PC-9 (cell line): ENCODE measurements around the gene PHF21B. TPM values are rescaled to one million over a fixed set of nuclear protein-coding genes. Genes with fewer than 3 reads are reported as not detected.

ENCODE experiments used
- BruUV-seq: library from RNA; stranded (reverse); fragments of 400-500 nt; replicated peaks from 2 replicates; lab custom pipeline; 2021; lab: Mats Ljungman, UMichigan
- CTCF ChIA-PET: fragments of 300-600 bp; sonication (Branson Sonifier 250); formaldehyde crosslinking; loops from one replicate; lab custom pipeline; 2022; ENCODE audit warnings: antibody characterized with exemption; lab: Charles Lee
- POLR2A ChIA-PET: fragments of 300-600 bp; sonication (Branson Sonifier 250); formaldehyde crosslinking; loops from one replicate; lab custom pipeline; 2022; ENCODE audit warnings: antibody characterized with exemption; ENCODE audit not compliant: unreplicated experiment; lab: Charles Lee
- DNase-seq, 2 experiments: peaks; one replicate each; pipeline versions ENCODE4 v3.0.0 to v3.0.0-alpha.2; 2015 to 2022; ENCODE audit warnings: mixed read lengths in 1 of 2
- H2AFZ ChIP-seq: fragments of 200-600 bp; sonication (generic); 2 replicates; pipeline ENCODE4 v1.8.1; 2017; ENCODE audit warnings: antibody characterized with exemption
- H3F3A ChIP-seq: fragments of 200-600 bp; sonication (generic); 2 replicates; pipeline ENCODE4 v1.8.1; 2017; ENCODE audit warnings: antibody characterized with exemption, mild to moderate bottlenecking, low read depth; ENCODE audit not compliant: insufficient read depth
- H3K27ac ChIP-seq: fragments of 200-600 bp; sonication (generic); 2 replicates; pipeline ENCODE4 v1.6.1; 2016; ENCODE audit warnings: mixed run types
- H3K27me3 ChIP-seq: fragments of 200-600 bp; sonication (generic); 2 replicates; pipeline ENCODE4 v1.6.1; 2016; ENCODE audit warnings: low read depth, mixed run types; ENCODE audit not compliant: insufficient read depth
- H3K36me3 ChIP-seq: fragments of 200-600 bp; sonication (generic); 2 replicates; pipeline ENCODE4 v1.6.1; 2016; ENCODE audit warnings: low read depth, mixed run types
- H3K4me1 ChIP-seq: fragments of 200-600 bp; sonication (generic); replicated peaks from 2 replicates; pipeline ENCODE4 v1.6.1; 2016; ENCODE audit warnings: mixed run types; ENCODE audit not compliant: insufficient read depth
- H3K4me2 ChIP-seq: fragments of 200-600 bp; sonication (generic); 2 replicates; pipeline ENCODE4 v1.6.1; 2017; ENCODE audit warnings: mixed run types
- H3K4me3 ChIP-seq: fragments of 200-600 bp; sonication (generic); 2 replicates; pipeline ENCODE4 v1.6.1; 2016; ENCODE audit warnings: mixed run types
- H3K79me2 ChIP-seq: fragments of 200-600 bp; sonication (generic); 2 replicates; pipeline ENCODE4 v1.6.1; 2017; ENCODE audit warnings: low read depth, mixed run types
- H3K9me2 ChIP-seq: fragments of 200-600 bp; sonication (generic); 2 replicates; pipeline ENCODE4 v1.8.1; 2017; ENCODE audit warnings: mild to moderate bottlenecking; ENCODE audit not compliant: insufficient read depth
- H3K9me3 ChIP-seq: fragments of 200-600 bp; sonication (generic); 2 replicates; pipeline ENCODE4 v1.8.1; 2016; ENCODE audit warnings: low read depth; ENCODE audit not compliant: insufficient read depth
- H4K20me1 ChIP-seq: fragments of 200-600 bp; sonication (generic); 2 replicates; pipeline ENCODE4 v1.8.1; 2017; ENCODE audit not compliant: insufficient read depth
- EZH2 ChIP-seq: fragments of 200-600 bp; sonication (generic); IDR thresholded peaks from 2 replicates; pipeline ENCODE4 v1.8.0; 2017; ENCODE audit warnings: antibody characterized with exemption, low read depth
- intact Hi-C: fragments of 100-400 bp; cut with micrococcal nuclease; formaldehyde crosslinking; loops from one replicate; pipeline ENCODE4 v1.10.0; 2022; ENCODE audit not compliant: unreplicated experiment
- total RNA-seq: library from RNA; stranded (reverse); gene quantifications from 2 replicates; pipeline ENCODE4 v1.2.3, GENCODE V29; 2021
- TF ChIP-seq, protein P1 (sequence below): fragments of 200-600 bp; sonication (generic); conservative IDR thresholded peaks from 2 replicates; pipeline ENCODE4 v1.6.1; 2017; ENCODE audit warnings: mixed run types, antibody characterized with exemption, mild to moderate bottlenecking, moderate library complexity

The PHF21B gene
- total RNA-seq, 1 experiment from 2014 or later: not detected

DNA sequence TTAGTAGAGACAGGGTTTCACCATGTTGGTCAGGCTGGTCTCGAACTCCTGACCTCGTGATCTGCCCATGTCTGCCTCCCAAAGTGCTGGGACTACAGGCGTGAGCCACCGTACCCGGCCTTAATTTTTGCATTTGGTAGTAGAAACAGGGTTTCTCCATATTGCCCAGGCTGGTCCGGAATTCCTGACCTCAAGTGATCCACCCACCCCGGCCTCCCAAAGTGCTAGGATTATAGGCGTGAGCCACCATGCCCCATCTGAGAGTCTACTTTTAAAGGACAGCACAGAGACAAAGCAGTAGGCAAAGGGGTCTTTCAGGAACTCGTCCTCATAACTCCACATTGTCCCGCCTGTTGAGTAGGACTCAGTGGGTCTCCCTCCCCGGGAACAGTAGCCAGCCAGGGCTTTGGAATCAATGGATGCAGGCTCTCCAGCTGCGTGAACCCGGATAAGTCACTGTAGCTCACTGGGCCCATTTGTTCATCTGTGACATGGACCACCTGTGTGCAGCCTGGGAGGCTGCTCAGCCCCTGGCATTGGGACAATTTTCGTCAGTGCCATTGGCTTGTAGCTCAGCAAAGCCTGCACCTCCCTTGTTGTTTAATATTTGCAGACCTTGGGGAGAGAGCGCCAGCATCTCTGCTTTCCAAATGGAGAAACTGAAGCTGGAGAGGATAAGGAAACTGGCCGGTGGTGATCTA is 171.3 kb downstream of the PHF21B start:
- Histone ChIP-seq H3K27me3 (no peaks in the 10 kb centered on the region), H3K4me1 (no peaks in the 10 kb centered on the region), H2AFZ (no peak overlapping the region), H4K20me1 (no peaks in the 10 kb centered on the region), H3K27ac (no peak overlapping the region), H3K9me2 (no peaks in the 10 kb centered on the region), H3K4me3 (no peak overlapping the region), H3K36me3 (peaks cover 20% of the 10 kb centered on the region), H3K4me2 (no peak overlapping the region), H3F3A (no peaks in the 10 kb centered on the region), H3K9me3 (peaks cover 8% of the 10 kb centered on the region), H3K79me2 (no peaks in the 10 kb centered on the region)
- ChIA-PET CTCF (no interaction called here), POLR2A (no interaction called here)
- no peak for DNase-seq
- TF ChIP-seq, protein P1, sequence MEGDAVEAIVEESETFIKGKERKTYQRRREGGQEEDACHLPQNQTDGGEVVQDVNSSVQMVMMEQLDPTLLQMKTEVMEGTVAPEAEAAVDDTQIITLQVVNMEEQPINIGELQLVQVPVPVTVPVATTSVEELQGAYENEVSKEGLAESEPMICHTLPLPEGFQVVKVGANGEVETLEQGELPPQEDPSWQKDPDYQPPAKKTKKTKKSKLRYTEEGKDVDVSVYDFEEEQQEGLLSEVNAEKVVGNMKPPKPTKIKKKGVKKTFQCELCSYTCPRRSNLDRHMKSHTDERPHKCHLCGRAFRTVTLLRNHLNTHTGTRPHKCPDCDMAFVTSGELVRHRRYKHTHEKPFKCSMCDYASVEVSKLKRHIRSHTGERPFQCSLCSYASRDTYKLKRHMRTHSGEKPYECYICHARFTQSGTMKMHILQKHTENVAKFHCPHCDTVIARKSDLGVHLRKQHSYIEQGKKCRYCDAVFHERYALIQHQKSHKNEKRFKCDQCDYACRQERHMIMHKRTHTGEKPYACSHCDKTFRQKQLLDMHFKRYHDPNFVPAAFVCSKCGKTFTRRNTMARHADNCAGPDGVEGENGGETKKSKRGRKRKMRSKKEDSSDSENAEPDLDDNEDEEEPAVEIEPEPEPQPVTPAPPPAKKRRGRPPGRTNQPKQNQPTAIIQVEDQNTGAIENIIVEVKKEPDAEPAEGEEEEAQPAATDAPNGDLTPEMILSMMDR: no peak
- no peak for TF ChIP-seq EZH2
- intact Hi-C loops: no loop called here
- no TSS peak for BruUV-seq

DNA sequence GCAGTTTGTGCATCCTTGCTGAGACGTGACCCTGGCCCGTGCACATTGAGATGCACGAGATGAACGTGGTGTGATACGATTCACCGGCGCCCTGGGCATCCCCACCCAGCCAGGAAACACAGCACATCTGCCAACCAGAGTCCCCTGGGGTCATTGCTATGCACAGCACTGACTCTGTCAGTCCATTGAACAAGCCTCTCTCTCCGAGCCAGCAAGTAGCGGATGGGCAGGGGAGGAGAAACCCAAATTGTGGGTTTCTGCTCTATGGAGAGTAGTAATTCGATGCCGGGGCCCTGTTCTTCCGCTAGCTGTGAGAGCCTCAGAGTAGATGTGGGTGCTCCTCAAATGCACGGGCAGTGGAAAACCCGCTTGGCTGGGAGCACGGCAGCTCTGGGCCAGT is 172.3 kb downstream of the PHF21B start:
- DNase-seq: no peak
- Histone ChIP-seq H3K4me1 (no peaks in the 10 kb centered on the region), H3K4me3 (no peak overlapping the region), H3K36me3 (peaks cover 21% of the 10 kb centered on the region), H3F3A (no peaks in the 10 kb centered on the region), H4K20me1 (no peaks in the 10 kb centered on the region), H3K79me2 (no peaks in the 10 kb centered on the region), H2AFZ (no peak overlapping the region), H3K4me2 (no peak overlapping the region), H3K27me3 (no peaks in the 10 kb centered on the region), H3K9me3 (peaks cover 8% of the 10 kb centered on the region), H3K9me2 (no peaks in the 10 kb centered on the region), H3K27ac (no peak overlapping the region)
- CTCF ChIA-PET: no interaction called here
- intact Hi-C loops: no loop called here
- POLR2A ChIA-PET: no interaction called here
- no TSS peak for BruUV-seq
- TF ChIP-seq, protein P1: no peak

DNA sequence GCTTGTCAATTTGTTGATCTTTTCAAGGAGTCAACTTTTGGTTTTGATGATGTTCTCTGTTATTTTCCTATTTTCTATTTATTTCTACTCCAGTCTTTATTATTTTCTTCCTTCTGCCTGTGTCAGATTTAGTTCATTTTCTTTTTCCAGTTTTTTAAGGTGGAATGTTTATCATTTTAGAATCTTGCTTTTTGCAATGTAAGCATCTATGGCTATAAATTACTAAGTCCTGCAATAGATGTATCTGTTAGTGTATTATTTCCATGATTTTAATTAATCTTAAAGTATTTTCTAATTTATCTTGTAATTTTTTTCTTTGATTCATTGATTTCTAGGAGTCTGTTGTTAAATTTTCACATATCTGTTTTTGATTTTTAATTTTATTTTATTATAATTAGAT is 175.7 kb downstream of the PHF21B start:
- Histone ChIP-seq H3K79me2 (no peaks in the 10 kb centered on the region), H3K4me3 (no peak overlapping the region), H3K9me2 (no peaks in the 10 kb centered on the region), H4K20me1 (no peaks in the 10 kb centered on the region), H3K27me3 (no peaks in the 10 kb centered on the region), H2AFZ (no peak overlapping the region), H3K9me3 (peaks cover 8% of the 10 kb centered on the region), H3K4me2 (no peak overlapping the region), H3K36me3 (peaks cover 24% of the 10 kb centered on the region), H3K4me1 (no peaks in the 10 kb centered on the region), H3K27ac (no peak overlapping the region), H3F3A (no peaks in the 10 kb centered on the region)
- no peak for DNase-seq
- intact Hi-C loops: no loop called here
- BruUV-seq: no TSS peak
- ChIA-PET POLR2A (no interaction called here), CTCF (no interaction called here)
- TF ChIP-seq, protein P1: no peak
- no peak for TF ChIP-seq EZH2
